ENCODE measurements around the gene SCNN1A. TPM values are rescaled to one million over a fixed set of nuclear protein-coding genes. Genes with fewer than 3 reads are reported as not detected.
A peak's percentile ranks its signal among the peaks of the same experiment; 100 is the strongest.

Gene SCNN1A
- total RNA-seq, 6 experiments from 2014 or later = 0.18 TPM; not detected in 5

DNA sequence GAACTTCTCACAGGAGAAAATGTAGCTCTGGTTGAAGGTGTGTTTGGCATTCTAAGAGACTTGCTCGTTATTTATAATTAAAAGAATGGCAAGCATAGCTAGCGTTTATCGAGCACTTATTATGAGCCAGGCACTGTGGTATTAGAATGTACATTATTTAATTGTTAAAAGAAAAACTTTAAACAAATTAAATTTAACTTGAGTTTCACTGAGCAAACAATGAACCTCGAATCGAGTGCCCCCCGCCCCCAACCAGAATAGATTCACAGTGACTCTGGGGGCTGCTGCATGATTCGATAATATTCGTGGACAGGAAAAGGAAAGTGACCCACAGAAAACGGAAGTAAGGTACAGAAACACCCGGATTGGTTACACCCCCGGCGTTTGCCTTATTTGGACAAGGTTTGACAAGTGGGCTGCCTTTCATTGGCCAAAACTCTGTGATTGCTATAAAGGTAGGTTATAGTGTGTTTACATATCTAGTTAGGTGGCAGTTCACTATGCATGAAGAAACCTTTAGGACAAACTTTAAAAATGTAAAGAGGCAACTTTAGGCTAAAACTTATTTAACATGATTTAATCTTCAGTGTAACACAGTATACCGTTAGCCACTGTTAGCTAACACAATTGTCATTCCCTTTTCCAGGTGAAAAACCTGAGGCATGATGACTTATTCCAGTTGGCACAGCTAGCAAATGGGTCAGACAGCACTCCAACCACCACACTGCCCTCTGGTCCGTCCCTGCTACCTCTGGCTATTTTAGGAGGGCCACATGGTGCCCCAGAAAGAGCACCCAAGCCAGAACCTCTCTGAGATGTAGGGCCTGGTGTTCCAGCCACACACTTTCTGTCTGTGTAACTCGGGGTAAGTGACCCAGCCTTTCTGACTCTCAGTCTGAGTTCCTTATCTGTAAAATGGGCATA is 7.1 kb downstream of the SCNN1A start:
- no peaks in the 10 kb centered on the region; the same call in 1 of the 2 replicates for H3K27me3 Mint-ChIP-seq (ENCODE audit: insufficient read depth)
- H3K27ac Mint-ChIP-seq = no peak overlapping the region
- H3K4me3 Mint-ChIP-seq = no peak overlapping the region
- no peak for DNase-seq
- H3K9me3 Mint-ChIP-seq = no peaks in the 10 kb centered on the region
- TF ChIP-seq, protein P1, sequence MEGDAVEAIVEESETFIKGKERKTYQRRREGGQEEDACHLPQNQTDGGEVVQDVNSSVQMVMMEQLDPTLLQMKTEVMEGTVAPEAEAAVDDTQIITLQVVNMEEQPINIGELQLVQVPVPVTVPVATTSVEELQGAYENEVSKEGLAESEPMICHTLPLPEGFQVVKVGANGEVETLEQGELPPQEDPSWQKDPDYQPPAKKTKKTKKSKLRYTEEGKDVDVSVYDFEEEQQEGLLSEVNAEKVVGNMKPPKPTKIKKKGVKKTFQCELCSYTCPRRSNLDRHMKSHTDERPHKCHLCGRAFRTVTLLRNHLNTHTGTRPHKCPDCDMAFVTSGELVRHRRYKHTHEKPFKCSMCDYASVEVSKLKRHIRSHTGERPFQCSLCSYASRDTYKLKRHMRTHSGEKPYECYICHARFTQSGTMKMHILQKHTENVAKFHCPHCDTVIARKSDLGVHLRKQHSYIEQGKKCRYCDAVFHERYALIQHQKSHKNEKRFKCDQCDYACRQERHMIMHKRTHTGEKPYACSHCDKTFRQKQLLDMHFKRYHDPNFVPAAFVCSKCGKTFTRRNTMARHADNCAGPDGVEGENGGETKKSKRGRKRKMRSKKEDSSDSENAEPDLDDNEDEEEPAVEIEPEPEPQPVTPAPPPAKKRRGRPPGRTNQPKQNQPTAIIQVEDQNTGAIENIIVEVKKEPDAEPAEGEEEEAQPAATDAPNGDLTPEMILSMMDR (IDR thresholded peaks at IDR 0.05) = 0 out of 2 replicates have a peak, but pooled peaks have one; percentile 3
- peaks cover 33% of the 10 kb centered on the region for H3K4me1 Mint-ChIP-seq (ENCODE audit: low read depth)
- H3K36me3 Mint-ChIP-seq (ENCODE audit: low read depth) = no peaks in the 10 kb centered on the region

- no peak for DNase-seq
- Mint-ChIP-seq H3K36me3 (ENCODE audit: low read depth) (no peaks in the 10 kb centered on the region), H3K27ac (no peak overlapping the region), H3K4me1 (ENCODE audit: low read depth) (peaks cover 24% of the 10 kb centered on the region), H3K9me3 (no peaks in the 10 kb centered on the region), H3K4me3 (no peak overlapping the region), H3K27me3 (ENCODE audit: insufficient read depth) (no peaks in the 10 kb centered on the region; the same call in 1 of the 2 replicates)
- TF ChIP-seq, protein P1 (IDR thresholded peaks at IDR 0.05) = peak; percentile 47
These were observed 8.0 kb downstream of the SCNN1A start for GRCh38 chr12:6367065-6367968.

- peak overlapping the region; percentile 70 for H3K4me3 Mint-ChIP-seq
- peaks cover 9% of the 10 kb centered on the region for H3K4me1 Mint-ChIP-seq (ENCODE audit: low read depth)
- TF ChIP-seq, protein P1 (IDR thresholded peaks at IDR 0.05) = no peak
- H3K36me3 Mint-ChIP-seq (ENCODE audit: low read depth) = no peaks in the 10 kb centered on the region
- peaks cover 10% of the 10 kb centered on the region for H3K27me3 Mint-ChIP-seq (ENCODE audit: insufficient read depth)
- DNase-seq = no peak
- H3K27ac Mint-ChIP-seq = no peak overlapping the region
- H3K9me3 Mint-ChIP-seq = no peaks in the 10 kb centered on the region
These were observed 11.4 kb downstream of the SCNN1A start for GRCh38 chr12:6364044-6364374.

DNA sequence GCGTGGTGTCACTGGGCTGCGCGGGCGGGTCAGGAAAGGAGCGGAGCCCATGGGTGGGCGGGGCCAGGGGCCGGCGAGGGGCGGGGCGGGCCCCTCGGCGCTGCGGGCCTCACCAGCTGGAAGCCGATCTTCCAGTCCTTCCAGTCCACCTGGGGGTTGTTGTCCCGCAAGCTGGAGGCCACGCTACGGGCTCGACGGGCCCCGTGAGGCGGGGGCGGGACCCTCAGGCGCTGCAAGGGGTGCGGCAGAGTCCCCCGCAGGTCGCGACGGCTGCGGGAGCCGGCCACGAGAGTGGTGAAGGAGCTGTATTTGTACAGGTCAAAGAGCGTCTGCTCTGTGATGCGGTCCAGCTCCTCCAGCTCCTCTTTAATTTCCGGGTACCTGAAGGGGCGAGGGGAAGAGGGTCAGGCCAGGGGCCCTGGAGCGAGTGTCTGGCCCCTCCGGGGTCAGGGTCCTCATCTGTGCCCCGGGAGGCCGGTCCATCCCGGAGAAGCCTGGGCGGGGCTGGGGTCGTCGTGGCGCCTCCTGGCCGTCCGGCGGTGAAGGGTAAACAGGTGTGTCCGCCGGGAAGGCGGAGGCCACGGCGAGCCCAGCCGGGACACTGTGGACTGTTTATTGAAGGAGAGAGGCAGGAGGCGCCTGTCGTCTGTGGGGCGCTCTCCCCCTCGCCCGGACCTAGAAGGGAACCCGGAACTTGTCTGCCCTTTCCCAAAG is 11.9 kb downstream of the SCNN1A start:
- TF ChIP-seq, protein P1 (IDR thresholded peaks at IDR 0.05) = no peak
- Mint-ChIP-seq H3K27ac (no peak overlapping the region), H3K9me3 (no peaks in the 10 kb centered on the region), H3K4me3 (peak overlapping the region; percentile 70), H3K27me3 (ENCODE audit: insufficient read depth) (peaks cover 10% of the 10 kb centered on the region), H3K4me1 (ENCODE audit: low read depth) (peaks cover 9% of the 10 kb centered on the region), H3K36me3 (ENCODE audit: low read depth) (no peaks in the 10 kb centered on the region)
- no peak for DNase-seq

DNA sequence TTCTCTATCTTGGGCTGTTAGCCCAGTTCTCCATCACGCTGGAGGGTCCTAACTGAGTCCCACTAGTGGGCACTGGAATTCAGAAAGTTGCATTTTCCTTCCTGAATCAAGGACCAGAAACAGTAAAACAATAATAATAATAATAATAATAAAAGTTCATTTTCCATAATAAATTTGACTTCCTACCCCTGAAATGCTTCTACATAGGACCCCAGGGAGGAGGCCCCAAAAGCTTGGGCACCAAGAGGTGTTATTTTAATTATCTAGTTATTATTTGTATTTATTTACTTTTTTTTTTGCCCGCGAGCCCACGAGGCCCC is 12.4 kb downstream of the SCNN1A start:
- Mint-ChIP-seq H3K4me3 (no peak overlapping the region), H3K4me1 (ENCODE audit: low read depth) (peaks cover 9% of the 10 kb centered on the region), H3K27ac (no peak overlapping the region)

More for the DNA sequence above, 12.4 kb downstream of the SCNN1A start:
- TF ChIP-seq, protein P1 (IDR thresholded peaks at IDR 0.05) = no peak
- DNase-seq = no peak
- Mint-ChIP-seq H3K9me3 (no peaks in the 10 kb centered on the region), H3K27me3 (ENCODE audit: insufficient read depth) (peaks cover 10% of the 10 kb centered on the region), H3K36me3 (ENCODE audit: low read depth) (no peaks in the 10 kb centered on the region)

Measured in HFFc6 (cell line).